Thoracic aorta (tissue), 2 donors: Measurements from ENCODE around the gene SCUBE2. TPM values are rescaled to one million over a fixed set of nuclear protein-coding genes. Genes with fewer than 3 reads are reported as not detected.

ENCODE experiments used
- ATAC-seq: fragments of 150-250 bp; one replicate; pipeline ENCODE4 v1.8.0; 2017; ENCODE audit warnings: low read depth; ENCODE audit not compliant: insufficient number of reproducible peaks, low FRiP score
- DNase-seq: peaks from one replicate; pipeline ENCODE4 v3.0.0-alpha.2; 2020; ENCODE audit warnings: low spot score
- H3K27ac ChIP-seq, 2 donors: fragments of 200-600 bp; sonication (generic); 1 replicate in 1 of 2; 2 replicates in 1 of 2; pipeline ENCODE4 v1.5.1; 2016; ENCODE audit warnings: mild to moderate bottlenecking in 2 of 2, moderate library complexity in 2 of 2
- H3K27me3 ChIP-seq: fragments of 200-600 bp; sonication (generic); replicated peaks from 2 replicates; pipeline ENCODE4 v1.6.0; 2016; ENCODE audit warnings: mild to moderate bottlenecking; ENCODE audit not compliant: insufficient read depth
- H3K36me3 ChIP-seq: fragments of 200-600 bp; sonication (generic); one replicate; pipeline ENCODE4 v1.5.1; 2016
- H3K4me1 ChIP-seq, 2 donors: fragments of 200-600 bp; sonication (generic); 1 replicate in 1 of 2; 2 replicates in 1 of 2; pipeline versions ENCODE4 v1.5.1 to v1.6.0; 2016; ENCODE audit warnings: low read depth in 2 of 2, mild to moderate bottlenecking in 1 of 2; ENCODE audit not compliant: control insufficient read depth in 1 of 2
- H3K4me3 ChIP-seq: fragments of 200-600 bp; sonication (generic); 2 replicates; pipeline ENCODE4 v1.5.1; 2016; ENCODE audit warnings: mild to moderate bottlenecking
- H3K9me3 ChIP-seq: fragments of 200-600 bp; sonication (generic); 2 replicates; pipeline ENCODE4 v1.5.1; 2016
- CTCF ChIP-seq: fragments of 200-600 bp; sonication (generic); IDR thresholded peaks from one replicate; pipeline ENCODE4 v1.5.1; 2019; ENCODE audit warnings: antibody characterized with exemption
- total RNA-seq, 2 donors: library from RNA; depleted of rRNA; stranded (reverse); fragments of >200 nt; gene quantifications; one replicate each; pipeline versions ENCODE4 v1.1.0 to v1.2.3, GENCODE V29; 2016

SCUBE2 gene
- total RNA-seq, 2 donors from 2014 or later: 1.2 to 3.9 TPM

GRCh38 chr11:9138133-9138453 is 46.7 kb upstream of the SCUBE2 start:
- ATAC-seq: no peak
- peaks cover 12 to 32% of the 10 kb centered on the region in 2 donors for H3K4me1 ChIP-seq
- peak overlapping the region in 1 of 2 donors; percentile 67 for H3K27ac ChIP-seq
- H3K9me3 ChIP-seq: no peaks in the 10 kb centered on the region
- TF ChIP-seq CTCF: no peak
- peaks cover 14% of the 10 kb centered on the region for H3K36me3 ChIP-seq
- H3K4me3 ChIP-seq: no peak overlapping the region
- H3K27me3 ChIP-seq: no peaks in the 10 kb centered on the region
- DNase-seq: no peak

- Histone ChIP-seq H3K4me1 (peaks cover 12 to 32% of the 10 kb centered on the region in 2 donors), H3K27me3 (no peaks in the 10 kb centered on the region), H3K36me3 (peaks cover 9% of the 10 kb centered on the region), H3K9me3 (no peaks in the 10 kb centered on the region), H3K4me3 (no peak overlapping the region), H3K27ac (peak overlapping the region; percentile 18 to 67)
- TF ChIP-seq CTCF: peak; percentile 91
- DNase-seq (peak; percentile 8), ATAC-seq (no peak)
Measured at GRCh38 chr11:9137293-9138132, 46.1 kb upstream of the SCUBE2 start.

- Histone ChIP-seq H3K27ac (peak overlapping the region in 1 of 2 donors; percentile 67), H3K4me1 (peaks cover 12 to 32% of the 10 kb centered on the region in 2 donors), H3K36me3 (peaks cover 4% of the 10 kb centered on the region), H3K9me3 (no peaks in the 10 kb centered on the region), H3K4me3 (no peak overlapping the region), H3K27me3 (no peaks in the 10 kb centered on the region)
- no peak for TF ChIP-seq CTCF
- DNase-seq: no peak
- ATAC-seq: no peak
Measured at GRCh38 chr11:9136741-9137140, 45.3 kb upstream of the SCUBE2 start.

- no peaks in the 10 kb centered on the region for H3K9me3 ChIP-seq
- ATAC-seq: no peak
- H3K4me3 ChIP-seq: no peak overlapping the region
- DNase-seq: no peak
- TF ChIP-seq CTCF: no peak
- peaks cover 6 to 18% of the 10 kb centered on the region in 2 donors for H3K4me1 ChIP-seq
- no peaks in the 10 kb centered on the region for H3K36me3 ChIP-seq
- no peaks in the 10 kb centered on the region for H3K27me3 ChIP-seq
- H3K27ac ChIP-seq: no peak overlapping the region
Measured at GRCh38 chr11:9133956-9134355, 42.6 kb upstream of the SCUBE2 start.

- Histone ChIP-seq H3K27ac (no peak overlapping the region), H3K4me1 (peaks cover 0 to 2% of the 10 kb centered on the region in 2 donors), H3K36me3 (no peaks in the 10 kb centered on the region), H3K9me3 (no peaks in the 10 kb centered on the region), H3K27me3 (no peaks in the 10 kb centered on the region), H3K4me3 (no peak overlapping the region)
- no peak for TF ChIP-seq CTCF
- ATAC-seq (no peak), DNase-seq (no peak)
Measured at GRCh38 chr11:9132203-9132878, 40.9 kb upstream of the SCUBE2 start.
